ENCODE results near the gene PAEP.

The PAEP gene

DNA sequence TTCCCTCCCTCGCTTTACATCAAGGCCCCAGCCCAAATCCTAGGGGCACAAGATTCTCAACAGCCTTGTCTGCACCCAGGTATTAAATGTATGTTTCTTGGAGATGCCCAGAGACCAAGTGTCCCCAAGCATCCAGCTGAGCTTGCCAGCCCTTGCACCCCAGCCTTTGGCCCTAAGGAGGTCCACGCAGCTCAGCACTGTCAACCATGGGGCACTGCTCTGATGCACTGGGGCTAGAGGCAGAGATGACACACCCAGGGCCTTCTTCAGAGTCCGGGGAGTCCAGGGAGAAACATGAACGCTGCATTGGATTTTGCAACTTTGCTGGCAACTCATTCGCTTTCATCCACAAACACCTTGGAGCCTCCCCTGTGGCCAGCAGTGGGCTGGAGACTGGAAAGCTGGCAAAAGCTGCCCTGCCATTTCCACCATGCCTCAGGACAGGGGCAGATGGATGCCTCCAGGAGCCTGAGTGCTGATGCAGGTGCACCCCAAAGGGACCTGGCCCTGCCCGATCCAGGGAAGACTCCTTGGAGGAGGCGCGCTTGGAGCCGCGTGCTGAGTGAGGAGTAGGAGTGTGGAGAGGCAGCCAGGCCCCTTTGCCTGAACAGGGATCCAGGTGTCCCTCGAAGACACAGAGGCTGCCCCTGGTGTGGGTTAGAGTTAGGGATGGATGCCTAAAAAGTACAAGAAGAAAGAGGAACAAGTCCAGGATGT lies 19.3 kb downstream of the PAEP start:
- no peak for DNase-seq

DNA sequence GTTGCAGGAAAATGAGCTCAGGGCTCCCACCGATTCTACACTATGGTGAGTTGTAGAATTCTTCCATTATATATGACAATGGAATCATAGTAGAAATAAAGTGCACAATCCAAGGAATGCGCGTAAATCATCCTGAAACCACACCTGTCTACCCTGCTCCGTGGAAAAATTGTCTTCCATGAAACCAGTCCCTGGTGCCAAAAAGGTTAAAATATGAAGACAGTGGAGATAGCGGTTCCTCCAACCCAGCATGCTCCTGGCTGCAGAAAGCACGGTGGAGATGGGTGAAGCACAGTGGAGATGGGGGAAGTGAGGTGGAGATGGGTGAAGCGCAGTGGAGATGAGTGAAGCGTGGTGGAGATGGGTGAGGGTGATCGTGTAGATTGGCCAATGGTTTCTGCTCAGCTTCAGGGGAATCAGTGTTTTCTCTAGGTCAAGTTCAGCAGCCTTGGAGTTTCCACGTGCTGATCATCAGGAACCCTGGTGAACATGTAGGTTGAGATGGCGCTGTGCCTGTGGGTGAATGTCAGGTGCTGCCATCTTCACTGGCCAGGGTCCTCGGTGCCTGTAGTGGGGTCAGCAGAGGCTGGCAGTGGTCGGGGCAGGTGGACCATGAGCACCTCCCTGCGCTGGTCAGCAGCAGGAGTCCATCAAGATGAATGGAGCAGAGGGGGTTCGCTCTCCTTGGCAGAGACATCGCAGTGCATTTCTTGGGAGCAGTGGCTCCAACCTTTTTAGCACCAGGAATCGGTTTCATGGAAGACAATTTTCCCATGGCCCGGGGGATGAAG lies 20.3 kb downstream of the PAEP start:
- DNase-seq: no peak

DNA sequence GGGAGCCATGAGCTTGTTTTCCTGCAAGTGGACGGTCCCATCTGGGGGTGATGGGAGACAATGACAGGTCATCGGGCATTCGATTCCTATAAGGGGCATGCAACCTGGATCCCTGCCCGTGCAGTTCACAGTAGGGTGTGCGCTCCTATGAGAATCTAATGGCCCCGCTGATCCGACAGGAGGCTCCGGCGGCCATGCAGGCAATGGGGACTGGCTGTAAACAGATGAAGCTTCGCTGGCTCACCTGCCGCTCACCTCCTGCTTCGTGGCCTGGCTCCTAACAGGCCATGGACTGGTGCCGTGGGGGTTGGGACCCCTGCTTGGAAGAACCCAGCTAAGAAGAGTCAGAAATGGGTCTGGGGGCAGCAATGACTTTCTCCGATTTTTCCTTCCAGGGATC lies 21.0 kb downstream of the PAEP start:
- no peak for DNase-seq

DNA sequence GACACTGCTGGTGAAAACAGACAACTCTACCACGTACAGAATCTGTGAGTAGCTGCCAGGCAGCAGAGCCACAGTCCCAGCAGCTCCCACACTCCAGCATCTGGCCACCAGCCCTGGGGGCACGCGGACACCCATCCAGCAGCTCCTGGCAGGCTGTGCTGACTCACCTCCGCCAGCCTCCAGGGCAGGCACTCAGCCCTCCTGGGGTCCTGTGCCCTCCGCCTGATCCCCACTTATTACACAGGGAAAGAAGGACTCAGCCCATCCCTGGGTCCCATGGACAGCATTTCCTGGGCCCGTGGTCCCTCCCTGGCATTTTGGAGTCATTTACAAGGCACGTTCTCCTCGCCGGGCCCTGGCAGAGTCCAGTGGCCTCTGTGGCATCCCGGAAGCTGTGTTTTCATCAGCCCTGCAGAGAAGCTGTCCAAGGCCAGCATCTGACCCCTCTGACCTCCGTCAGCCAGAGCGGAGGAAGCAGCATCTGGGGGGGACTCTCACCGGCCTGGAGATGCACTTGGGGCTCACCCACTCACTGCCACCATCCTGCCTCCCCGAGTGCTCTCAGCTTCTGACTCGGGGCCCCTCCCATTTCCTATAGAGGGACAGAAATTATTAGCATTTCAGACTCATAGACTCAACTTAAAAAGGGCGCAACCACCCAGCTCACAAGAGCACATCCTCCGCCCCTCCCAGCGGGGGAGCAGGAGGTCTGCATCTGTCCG lies 21.6 kb downstream of the PAEP start:
- no peak for DNase-seq

DNA sequence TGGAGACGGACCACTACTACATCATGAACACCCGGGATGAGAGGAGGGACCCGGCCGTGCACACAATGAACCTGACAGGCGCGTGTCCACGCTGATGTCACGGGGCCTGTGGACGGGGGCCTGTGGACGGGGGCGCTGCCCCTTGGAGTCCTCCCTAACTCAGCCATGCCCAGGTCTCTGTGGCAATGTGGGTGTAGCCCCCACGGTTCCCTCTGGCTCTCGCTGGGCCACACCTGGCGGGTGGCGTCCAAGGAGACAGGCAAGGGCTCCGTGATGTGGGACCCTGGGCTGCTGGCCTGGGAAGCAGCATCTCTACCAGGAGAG lies 22.1 kb downstream of the PAEP start:
- DNase-seq: no peak

DNA sequence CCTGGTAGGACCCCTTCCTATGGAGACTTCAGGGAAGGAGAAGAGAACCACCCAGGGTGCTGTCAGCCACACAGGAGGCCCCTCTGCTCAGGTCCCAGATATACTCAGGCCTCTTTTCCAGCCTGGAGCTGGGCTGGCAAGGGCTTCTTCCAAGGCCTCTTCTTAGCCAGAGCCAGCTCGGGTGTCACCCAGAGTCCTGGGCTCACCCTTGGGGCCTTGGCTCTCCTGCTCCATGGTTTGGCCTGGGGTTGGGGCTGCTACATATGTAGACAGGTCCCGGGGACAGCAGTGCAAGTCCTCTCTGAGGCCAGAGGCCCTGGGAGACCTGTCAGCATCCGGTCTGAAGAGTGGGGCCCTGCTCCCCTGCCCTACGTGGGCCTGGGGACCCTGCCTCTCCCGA lies 22.8 kb downstream of the PAEP start:
- DNase-seq: no peak

DNA sequence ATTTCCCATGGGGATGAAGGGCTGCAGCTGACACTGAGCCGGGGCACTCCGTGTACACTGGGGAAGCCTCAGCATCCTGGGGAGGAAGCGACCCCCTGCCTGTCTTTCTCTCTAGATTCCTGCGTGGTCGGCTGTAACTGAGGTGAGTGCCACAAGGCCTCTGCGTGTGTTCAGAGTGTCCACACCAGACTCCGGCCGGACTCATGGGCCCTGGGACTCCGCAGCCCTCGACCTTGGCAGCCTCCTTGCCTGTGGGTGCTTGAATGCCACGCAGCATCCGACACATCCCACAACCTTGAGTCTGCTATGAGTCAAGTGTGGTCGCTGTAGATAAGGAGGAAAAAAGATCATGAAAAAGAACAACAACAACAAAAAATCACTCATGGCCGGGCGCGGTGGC lies 23.4 kb downstream of the PAEP start:
- DNase-seq: no peak

DNA sequence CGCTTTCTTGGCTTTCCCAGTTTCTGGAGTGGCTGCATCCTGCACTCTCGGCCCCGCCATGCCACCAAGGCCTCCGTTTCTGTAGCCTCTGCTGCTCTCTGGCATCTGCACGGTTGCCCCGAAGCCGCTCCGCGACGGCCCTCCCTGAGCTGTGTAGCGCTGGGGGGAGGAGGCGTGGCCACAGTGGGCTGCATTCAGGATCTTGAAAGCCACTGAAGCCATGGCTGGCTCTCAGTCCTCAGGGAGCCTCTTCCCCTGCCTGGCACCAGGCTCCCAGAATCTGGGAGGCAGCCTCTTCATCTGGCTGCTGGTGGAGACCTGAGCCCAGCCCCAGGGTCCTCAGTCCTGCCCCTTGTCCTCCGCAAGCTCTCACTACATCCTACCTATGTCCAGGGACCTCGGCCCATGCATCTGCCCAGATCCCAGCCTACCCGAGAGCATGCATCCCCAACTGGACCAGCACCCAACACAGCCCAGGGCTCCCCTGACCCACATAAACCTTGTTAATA lies 25.1 kb downstream of the PAEP start:
- no peak for DNase-seq

DNA sequence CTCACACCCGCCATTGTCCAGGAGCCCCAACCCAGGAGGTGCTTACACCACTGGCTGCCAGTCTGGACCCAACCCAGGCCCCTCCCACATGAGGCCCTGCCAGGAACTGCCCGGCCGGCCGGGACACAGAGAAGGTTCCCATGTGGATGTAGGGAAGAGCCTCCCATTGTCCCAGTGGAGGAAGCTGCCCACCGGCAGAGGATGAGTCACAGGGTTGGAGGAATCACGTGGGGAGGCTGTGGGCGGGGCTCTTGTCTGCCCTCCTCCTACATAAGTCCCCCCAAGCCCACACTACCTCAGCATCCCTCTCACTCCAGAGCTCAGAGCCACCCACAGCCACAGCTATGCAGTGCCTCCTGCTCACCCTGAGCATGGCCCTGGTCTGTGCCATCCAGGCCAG lies 26.1 kb downstream of the PAEP start:
- DNase-seq: no peak

DNA sequence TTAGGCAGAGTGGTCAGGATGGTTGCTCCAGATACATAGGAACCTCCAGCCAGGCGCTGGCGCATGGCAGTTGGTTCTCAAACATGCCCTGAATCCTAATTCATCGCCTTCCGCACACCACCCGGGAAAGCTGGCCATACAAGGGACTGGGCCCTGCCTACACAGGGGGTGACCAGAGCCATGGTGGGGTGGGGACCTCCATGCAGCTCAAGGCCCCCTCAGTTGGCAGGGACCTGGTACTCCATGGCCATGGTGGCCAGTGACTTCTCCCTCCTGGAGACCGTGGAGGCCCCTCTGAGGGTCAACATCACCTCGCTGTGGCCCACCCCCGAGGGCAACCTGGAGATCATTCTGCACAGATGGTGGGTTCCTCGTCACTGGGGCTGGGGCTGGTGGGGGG lies 26.8 kb downstream of the PAEP start:
- DNase-seq: no peak

DNA sequence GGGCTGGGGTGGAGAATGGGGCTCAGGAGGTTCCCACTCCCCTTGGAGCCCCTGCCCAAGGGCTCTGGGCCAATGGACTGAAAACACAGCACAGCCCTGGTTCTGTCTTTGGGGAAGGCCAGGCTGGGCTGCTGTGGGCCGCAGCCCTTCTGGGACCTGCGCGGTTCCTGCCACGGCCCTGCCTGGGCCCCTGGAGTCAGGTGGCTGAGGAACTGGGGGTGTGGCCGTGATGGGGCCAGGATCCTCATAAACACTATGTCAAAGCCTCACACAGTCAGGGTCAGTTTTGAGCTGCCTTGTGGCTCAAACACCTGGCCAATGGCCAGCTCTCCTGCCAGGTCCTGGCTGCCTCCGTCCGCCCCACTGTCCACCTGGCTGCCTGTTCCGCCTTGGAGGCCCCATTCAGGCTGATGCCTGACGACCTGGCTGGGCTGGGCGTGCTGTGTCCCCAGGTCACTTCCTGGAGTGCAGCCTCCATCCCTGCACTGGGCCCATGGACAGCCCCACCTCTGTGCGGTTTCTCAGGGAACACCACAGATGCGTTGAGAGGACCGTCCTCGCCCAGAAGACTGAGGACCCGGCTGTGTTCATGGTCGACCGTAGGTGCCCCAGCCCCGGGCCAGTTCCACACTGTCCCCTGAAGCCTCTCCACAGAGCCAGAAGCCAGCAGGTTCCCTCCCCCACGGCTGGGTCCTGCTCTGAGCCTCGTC lies 27.5 kb downstream of the PAEP start:
- no peak for DNase-seq

DNA sequence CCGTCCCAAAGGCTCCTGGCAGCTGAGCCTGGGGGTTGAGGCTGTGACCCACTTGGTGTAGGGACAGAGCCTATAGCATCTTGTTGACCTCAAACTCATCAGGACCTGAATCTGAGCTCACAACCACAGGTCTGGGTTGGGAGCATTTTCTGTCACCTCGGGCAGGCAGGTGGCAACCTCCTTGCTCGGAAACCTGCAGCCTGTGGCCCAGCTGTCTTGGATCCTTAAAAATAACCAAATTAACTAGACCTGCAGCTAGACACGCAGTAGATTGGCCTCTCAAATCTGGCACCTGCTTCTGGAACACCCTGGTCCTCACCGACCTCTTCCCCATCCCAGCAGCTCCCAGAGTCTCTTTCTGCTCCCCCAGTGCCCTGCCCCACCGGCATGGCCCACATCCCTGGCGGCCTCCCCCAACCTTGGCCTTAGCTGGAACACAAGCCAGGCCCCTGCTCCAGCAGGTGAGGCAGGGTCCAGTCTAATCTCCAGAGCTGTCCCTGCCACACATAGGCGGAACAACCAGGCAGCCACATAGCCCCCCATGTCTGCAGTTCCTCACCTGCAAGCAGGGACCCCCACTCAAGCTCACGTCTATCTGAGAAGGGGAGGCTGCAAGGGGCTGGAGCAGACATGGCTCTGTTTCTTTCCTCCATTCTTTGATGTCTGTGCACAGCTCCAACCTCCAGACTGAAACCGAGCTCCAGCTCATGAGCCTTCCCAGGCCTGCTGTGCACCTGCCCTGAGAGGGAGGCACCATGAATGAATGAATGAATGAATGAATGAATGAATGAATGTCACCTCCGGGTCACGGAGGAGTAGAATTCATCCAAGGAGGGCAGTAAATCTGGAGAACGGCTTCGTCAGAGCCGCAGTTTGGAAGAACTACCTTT lies 28.3 kb downstream of the PAEP start:
- no peak for DNase-seq

DNA sequence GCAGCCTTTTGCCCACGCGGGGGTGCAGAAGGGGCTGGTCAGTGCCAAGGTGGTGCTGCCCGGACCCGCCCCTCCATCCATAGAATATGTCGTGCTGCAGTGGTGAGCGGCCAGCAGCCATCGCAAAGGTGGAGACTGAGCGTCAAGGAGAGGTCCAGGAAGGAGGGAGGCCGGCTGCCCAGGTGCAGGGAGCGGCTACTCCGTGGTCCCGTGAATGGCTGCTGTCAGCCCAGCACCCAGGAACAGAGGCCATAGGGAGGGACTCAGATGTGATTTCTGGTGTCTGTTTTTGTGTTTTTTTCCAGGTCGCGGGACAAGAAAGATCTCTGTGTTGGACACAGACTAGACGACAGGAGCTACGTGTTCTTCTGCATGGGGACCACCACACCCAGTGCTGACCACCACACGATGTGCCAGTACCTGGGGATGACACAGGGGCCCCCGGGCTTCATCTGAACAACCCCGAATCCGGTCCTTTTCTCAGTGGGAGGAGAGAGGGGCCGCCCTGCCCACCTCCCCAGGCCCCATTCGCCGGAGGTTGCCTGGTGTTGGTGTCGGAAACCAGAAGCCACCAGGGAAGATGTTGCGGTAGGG lies 29.0 kb downstream of the PAEP start:
- DNase-seq: no peak

DNA sequence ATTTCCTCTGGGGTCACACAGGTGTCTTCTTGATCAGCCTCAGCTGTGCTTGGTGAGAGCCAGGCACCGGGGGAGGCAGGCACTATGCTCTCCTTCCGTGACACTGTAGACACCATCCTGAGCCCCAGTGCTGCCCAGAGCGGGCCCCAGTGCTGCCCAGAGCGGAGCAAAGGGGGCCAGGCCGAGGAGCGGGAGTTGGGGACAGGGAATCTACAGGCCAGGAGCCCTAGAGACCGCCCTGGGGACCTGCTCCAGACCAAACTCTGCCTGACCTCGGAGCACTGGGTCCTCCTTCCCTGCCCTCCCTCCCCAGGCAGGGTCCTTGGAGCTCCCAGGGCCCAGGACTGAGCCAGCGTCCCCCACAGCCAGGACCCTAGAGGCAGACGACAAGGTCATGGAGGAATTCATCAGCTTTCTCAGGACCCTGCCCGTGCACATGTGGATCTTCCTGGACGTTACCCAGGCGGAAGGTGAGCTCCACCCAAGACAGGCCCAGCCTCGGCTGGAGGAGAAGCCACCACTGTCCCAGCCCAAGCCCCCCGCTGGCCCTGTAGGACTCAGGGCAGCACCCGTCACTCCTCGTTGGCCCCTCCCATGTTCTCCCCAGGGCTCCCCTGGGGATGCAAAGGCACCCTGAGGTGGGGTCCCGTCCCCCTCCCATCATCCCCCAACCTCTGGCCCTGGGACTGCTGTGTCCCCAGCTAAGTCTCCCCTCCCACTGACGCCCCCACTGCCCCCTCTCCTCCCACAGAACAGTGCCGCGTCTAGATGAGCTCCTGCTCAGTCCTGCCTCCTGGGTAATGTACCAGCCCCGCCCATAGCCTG lies 30.2 kb downstream of the PAEP start:
- no peak for DNase-seq

DNA sequence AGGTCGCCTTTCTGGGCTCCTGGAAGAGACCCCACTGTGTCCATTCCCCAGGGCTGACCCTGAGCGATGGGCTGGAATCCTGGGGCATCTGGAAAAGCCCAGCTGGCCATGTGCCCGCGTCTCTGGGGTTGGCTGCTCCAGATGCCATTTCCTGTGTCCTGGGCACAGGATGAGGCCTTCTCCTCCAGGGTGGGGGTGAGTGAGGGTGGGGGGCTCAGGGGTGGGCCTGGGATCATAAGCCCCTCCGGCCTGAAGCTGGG lies 30.7 kb downstream of the PAEP start:
- no peak for DNase-seq

DNA sequence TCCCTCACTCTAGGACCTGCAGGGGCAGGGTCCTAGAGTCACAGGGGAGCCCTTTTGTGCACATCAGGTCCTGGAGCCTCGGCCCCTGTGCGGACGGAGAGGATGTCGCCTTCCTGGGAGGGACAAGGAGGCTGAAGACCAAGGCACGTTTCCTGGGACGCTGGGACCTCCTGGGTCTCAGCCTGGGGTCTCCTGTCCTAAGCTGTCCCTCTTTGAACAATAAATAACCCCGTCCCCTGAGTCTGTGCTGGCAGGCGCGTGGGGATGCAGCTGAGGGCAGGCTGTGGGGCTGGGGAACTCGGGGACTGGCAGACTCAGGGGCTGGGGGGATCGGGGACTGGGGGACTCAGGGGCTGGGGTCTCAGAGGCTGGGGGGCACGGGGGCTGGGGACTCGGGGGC lies 31.1 kb downstream of the PAEP start:
- DNase-seq: no peak

DNA sequence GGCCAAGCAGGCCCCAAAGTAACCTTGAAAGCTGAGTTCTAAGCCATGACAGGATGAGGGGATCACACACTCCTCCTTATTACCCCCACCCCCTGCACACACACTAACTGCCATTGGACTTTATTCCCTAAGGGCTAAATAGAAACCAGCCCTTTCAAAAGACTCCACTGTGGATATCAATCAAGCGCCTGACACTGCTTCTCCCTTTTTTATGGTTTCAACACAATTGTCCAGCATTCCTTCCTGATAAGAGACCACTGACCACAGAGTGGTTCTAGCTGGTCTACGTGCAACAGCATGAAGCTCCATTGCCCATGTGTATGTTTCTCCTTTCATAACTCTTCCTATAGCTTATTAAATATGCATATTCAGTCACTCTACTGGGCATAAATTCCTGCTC lies 34.7 kb downstream of the PAEP start:
- no peak for DNase-seq

DNA sequence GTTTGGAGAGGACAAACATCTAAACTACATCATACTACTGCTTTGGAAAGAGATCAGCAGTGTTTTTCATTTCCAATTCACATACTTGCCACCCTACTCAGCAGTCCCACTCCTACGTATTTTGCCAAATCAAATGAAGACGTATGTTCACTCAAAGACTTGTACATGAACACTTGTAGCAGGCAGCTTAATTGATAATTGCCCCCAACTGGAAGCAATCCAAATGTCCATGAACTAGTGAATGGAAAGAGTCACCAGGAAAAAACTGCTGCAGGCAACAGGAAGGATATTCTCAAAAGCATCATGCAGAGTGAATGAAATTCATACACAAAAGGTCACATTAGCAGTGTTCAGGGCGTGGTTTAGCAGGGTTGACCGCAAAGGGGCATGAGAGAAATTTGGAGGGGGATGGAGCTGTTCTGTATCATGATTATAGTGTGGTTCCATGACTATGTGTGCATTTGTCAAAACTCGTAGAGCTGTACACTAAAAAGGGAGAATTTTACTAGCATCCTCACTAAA lies 38.8 kb downstream of the PAEP start:
- DNase-seq: no peak

DNA sequence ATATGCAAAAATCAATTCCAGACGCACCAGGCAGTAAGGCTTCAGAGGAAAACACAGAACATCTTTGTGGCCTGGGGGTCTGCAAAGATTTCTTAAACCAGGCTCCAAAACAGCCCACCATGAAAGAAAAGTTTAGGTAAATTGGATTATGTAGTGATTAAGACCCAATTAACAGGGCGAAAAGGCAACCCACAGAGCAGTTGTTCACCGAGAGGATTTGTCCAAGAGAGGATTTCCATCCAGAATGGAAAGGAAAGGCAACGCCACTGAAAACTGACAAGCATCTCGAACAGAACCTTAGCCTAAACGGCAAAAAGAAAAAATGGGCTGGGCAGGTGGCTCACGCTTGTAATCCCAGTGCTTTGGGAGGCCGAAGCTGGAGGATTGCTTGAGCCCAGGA lies 40.4 kb downstream of the PAEP start:
- no peak for DNase-seq

DNA sequence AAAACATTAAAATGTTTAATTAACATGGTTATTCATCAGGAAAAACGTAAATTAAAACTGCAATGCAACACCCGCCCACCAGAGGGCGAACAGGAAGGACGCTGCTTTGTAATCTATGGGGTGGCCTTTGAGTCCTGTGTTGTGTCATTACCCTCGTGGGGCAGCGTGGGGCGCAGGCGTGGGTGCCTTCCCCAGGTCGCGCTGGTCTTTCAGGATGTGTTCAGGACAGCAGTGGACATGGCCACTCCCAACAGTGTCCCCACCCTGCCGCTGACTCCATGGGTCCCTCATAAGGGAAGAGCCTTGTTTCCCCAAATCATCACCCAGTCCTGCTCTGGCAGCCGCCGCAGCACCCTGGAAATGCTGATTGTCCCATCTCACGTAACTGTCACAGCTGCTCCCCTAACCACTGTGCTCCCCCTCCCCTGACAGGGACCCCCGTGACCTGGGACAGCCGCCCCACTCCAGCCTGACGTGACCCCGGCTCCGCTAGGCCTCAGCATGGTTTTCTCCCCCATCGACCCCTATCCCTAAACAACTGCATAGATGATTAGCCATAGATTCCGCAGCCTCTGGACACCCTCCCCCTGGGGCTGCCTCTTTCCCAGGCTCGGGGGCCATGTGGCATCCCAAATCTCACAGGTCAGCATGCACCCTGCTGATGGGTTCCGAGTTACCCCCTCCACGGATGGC lies 41.4 kb downstream of the PAEP start:
- DNase-seq: peak; percentile 4
